Activated naive CD4-positive, alpha-beta T cell treated with anti-CD3 and anti-CD28 coated beads, Interleukin-2, amount 50 U/mL, for 16 hours (primary cell): Measurements from ENCODE around the gene MAOA.
"Not testable (repeated sequence)": the region's sequence is repeated elsewhere in the genome, so short reads cannot be mapped to it uniquely, and the experiment has no call there.

ENCODE experiments used
- DNase-seq: peaks from one replicate; pipeline ENCODE4 v3.0.0-alpha.2; 2020

MAOA gene

GRCh38 chrX:43664258-43664657, 8.2 kb downstream of the MAOA start:
- no peak for DNase-seq

GRCh38 chrX:43664708-43665107, 8.6 kb downstream of the MAOA start:
- no peak for DNase-seq

GRCh38 chrX:43666311-43666912, 10.3 kb downstream of the MAOA start:
- DNase-seq: no peak

GRCh38 chrX:43675965-43676628, 20.0 kb downstream of the MAOA start:
- DNase-seq: not testable (repeated sequence)

- DNase-seq: no peak
Observed at GRCh38 chrX:43676971-43677572, 21.0 kb downstream of the MAOA start.

GRCh38 chrX:43677993-43678392, 21.9 kb downstream of the MAOA start:
- no peak for DNase-seq

- no peak for DNase-seq
Observed at GRCh38 chrX:43679058-43679457, 23.0 kb downstream of the MAOA start.

GRCh38 chrX:43679778-43680177, 23.7 kb downstream of the MAOA start:
- no peak for DNase-seq

GRCh38 chrX:43682726-43683125, 26.6 kb downstream of the MAOA start:
- no peak for DNase-seq

GRCh38 chrX:43685221-43685620, 29.1 kb downstream of the MAOA start:
- no peak for DNase-seq

- DNase-seq: no peak
Observed at GRCh38 chrX:43688586-43688985, 32.5 kb downstream of the MAOA start.

- DNase-seq: no peak
Observed at GRCh38 chrX:43693602-43694406, 37.7 kb downstream of the MAOA start.

GRCh38 chrX:43699475-43699874, 43.4 kb downstream of the MAOA start:
- DNase-seq: no peak

GRCh38 chrX:43702079-43702524, 46.0 kb downstream of the MAOA start:
- no peak for DNase-seq

- DNase-seq: no peak
Observed at GRCh38 chrX:43702660-43703059, 46.6 kb downstream of the MAOA start.

- no peak for DNase-seq
Observed at GRCh38 chrX:43703211-43703791, 47.2 kb downstream of the MAOA start.

- no peak for DNase-seq
Observed at GRCh38 chrX:43706786-43707370, 50.8 kb downstream of the MAOA start.

- no peak for DNase-seq
Observed at GRCh38 chrX:43707812-43708548, 51.9 kb downstream of the MAOA start.

GRCh38 chrX:43716144-43716543, 60.0 kb downstream of the MAOA start:
- DNase-seq: no peak

- DNase-seq: no peak
Observed at GRCh38 chrX:43716696-43717095, 60.6 kb downstream of the MAOA start.

- no peak for DNase-seq
Observed at GRCh38 chrX:43717161-43717560, 61.1 kb downstream of the MAOA start.

- no peak for DNase-seq
Observed at GRCh38 chrX:43718081-43718480, 62.0 kb downstream of the MAOA start.
